Dermis lymphatic vessel endothelial cell (primary cell): ENCODE measurements around the gene ZFAND4. TPM values are rescaled to one million over a fixed set of nuclear protein-coding genes. Genes with fewer than 3 reads are reported as not detected.

Experiments used
- total RNA-seq: library from RNA; depleted of rRNA; stranded (reverse); fragments of >200 nt; gene quantifications from 2 replicates; pipeline ENCODE4 v1.2.1, GENCODE V29; 2014

Gene ZFAND4
- total RNA-seq = 3.8 and 5.3 TPM in 2 replicates

DNA sequence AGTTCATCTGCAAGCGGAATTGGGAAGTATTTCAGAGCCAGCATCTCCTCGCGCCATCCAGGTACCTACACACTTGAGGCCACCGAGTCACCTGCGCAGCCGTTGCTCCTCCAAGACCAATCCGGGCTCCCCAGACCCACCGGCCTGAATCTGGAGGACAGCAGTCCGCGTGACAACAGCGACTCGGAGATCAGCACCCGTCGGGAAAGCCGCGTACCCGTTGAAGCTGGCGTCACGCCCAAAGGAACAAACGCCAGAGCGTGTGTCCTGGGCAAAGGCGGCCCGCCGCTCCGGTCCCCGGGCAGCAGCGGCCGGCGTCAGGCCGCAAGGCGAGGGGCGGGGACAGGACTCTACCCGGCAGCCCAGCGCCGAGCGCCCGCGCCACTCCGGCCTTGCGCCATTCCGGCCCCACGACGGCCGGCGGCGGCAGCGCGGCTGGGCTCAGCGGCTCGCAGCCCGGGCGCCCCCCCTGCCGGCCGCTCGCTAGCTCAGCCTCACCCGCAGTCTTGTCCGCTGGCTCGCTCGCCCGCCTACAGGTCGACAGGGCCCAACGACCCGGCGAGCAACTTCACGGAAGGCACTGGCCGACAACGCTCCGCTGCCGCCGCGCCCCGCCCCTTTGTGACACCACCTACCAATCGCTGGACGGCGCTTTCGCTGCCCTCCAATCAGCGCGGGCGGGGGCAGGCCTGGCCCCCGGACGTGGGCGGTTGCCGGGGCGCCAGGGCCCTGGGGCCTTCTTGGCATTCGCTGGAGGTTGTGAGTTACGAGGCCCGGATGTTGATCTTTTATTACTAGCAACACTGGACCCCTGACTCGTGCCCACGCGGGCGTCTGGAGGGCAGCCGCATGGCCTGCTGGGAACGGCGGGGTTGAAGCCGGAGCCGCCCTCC lies at the start of gene ZFAND4:
ZFAND4 (minus strand) TSS at position 592 of the 893 bp plus-strand sequence. CDS start 9,047 bp downstream, outside the sequence.

Other genes with a start within 250 kb of the ZFAND4 start
- gene WASHC2C, start 54.5 kb upstream of the ZFAND4 start, total RNA-seq = 28.7 and 30.5 TPM in 2 replicates
- 2.8 and 3.4 TPM in 2 replicates for gene AGAP4, start 174.7 kb upstream of the ZFAND4 start, total RNA-seq